Measurements from ENCODE around the gene HELB.

HELB gene

GRCh38 chr12:66323017-66323416 is 20.7 kb downstream of the HELB start:
- DNase-seq (ENCODE audit: low read depth): no peak
- H3K4me3 ChIP-seq (ENCODE audit: control insufficient read depth, low read depth, low read length): no peak overlapping the region
- no peak for TF ChIP-seq CTCF (IDR thresholded peaks at IDR 0.05; ENCODE audit: control insufficient read depth, insufficient read depth, low read depth, low read length, missing control alignments)

- H3K4me3 ChIP-seq (ENCODE audit: control insufficient read depth, low read depth, low read length): no peak overlapping the region
- DNase-seq (ENCODE audit: low read depth): no peak
- TF ChIP-seq CTCF (IDR thresholded peaks at IDR 0.05; ENCODE audit: control insufficient read depth, insufficient read depth, low read depth, low read length, missing control alignments): no peak
Observed at GRCh38 chr12:66329941-66330340, 27.6 kb downstream of the HELB start.

- no peak overlapping the region for H3K4me3 ChIP-seq (ENCODE audit: control insufficient read depth, low read depth, low read length)
- TF ChIP-seq CTCF (IDR thresholded peaks at IDR 0.05; ENCODE audit: control insufficient read depth, insufficient read depth, low read depth, low read length, missing control alignments): no peak
- DNase-seq (ENCODE audit: low read depth): no peak
Observed at GRCh38 chr12:66331016-66331415, 28.7 kb downstream of the HELB start.

DNA sequence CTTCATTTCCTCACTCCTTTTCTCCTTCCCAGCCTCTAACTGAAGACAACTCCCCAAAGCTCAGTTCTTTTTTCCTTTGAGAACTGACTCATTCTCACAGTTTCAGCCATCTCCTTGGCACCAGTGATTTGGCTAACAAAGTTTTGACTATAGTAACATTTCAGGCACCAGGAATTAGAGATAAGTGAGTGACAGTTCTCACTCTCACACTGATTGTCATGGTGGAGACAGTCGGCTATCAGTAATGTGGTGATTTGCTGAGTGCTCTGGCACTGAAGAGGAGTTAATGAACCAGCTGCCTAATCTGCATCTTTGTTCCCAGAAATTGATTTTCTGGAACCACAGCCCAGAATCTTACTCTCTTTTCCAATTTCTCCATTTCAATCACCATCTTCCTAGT is 29.5 kb downstream of the HELB start:
- TF ChIP-seq CTCF (IDR thresholded peaks at IDR 0.05; ENCODE audit: control insufficient read depth, insufficient read depth, low read depth, low read length, missing control alignments): no peak
- DNase-seq (ENCODE audit: low read depth): no peak
- no peak overlapping the region for H3K4me3 ChIP-seq (ENCODE audit: control insufficient read depth, low read depth, low read length)

DNA sequence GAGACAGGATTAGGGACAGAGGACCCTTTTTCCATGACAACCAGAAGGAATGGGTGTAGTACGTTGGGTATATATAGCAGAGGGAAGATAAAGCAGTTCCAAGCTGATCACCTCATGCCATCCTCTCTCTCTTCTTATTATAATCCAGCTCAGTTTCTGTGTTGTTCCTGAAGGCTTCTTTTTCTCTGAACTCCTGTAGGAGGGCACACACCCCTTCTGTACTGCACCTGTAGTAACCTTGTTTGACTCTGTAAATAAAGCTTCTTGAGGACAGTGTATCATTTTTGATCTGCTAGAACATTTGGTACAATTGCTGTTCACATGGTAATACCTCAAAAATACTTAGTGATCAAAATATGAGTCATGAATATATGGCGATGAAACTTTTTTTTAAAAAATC is 33.5 kb downstream of the HELB start:
- TF ChIP-seq CTCF (IDR thresholded peaks at IDR 0.05; ENCODE audit: control insufficient read depth, insufficient read depth, low read depth, low read length, missing control alignments): no peak
- H3K4me3 ChIP-seq (ENCODE audit: control insufficient read depth, low read depth, low read length): no peak overlapping the region
- DNase-seq (ENCODE audit: low read depth): no peak

GRCh38 chr12:66337381-66338010 is 35.2 kb downstream of the HELB start:
- no peak overlapping the region for H3K4me3 ChIP-seq (ENCODE audit: control insufficient read depth, low read depth, low read length)
- TF ChIP-seq CTCF (IDR thresholded peaks at IDR 0.05; ENCODE audit: control insufficient read depth, insufficient read depth, low read depth, low read length, missing control alignments): no peak
- DNase-seq (ENCODE audit: low read depth): no peak

- no peak for TF ChIP-seq CTCF (IDR thresholded peaks at IDR 0.05; ENCODE audit: control insufficient read depth, insufficient read depth, low read depth, low read length, missing control alignments)
- DNase-seq (ENCODE audit: low read depth): no peak
Observed at GRCh38 chr12:66340131-66340530, 37.8 kb downstream of the HELB start.

More at GRCh38 chr12:66340131-66340530, 37.8 kb downstream of the HELB start:
- no peak overlapping the region for H3K4me3 ChIP-seq (ENCODE audit: control insufficient read depth, low read depth, low read length)

All from AG09309 (cell line).